Activated CD8-positive, alpha-beta T cell treated with anti-CD3 and anti-CD28 coated beads for 36 hours (primary cell): ENCODE measurements around the gene DTX3. TPM values are rescaled to one million over a fixed set of nuclear protein-coding genes. Genes with fewer than 3 reads are reported as not detected.

ENCODE experiments used
- ATAC-seq: fragments of 200-7000 bp; cut with Tn5 transposase; one replicate; pipeline ENCODE4 v1.10.0; 2021; ENCODE audit warnings: mild to moderate bottlenecking, moderate library complexity
- CTCF ChIA-PET: fragments of 350-600 bp; sonication (Branson Sonifier 250); formaldehyde crosslinking; loops from one replicate; lab custom pipeline; 2021; ENCODE audit warnings: antibody characterized with exemption; lab: Charles Lee
- POLR2A ChIA-PET: fragments of 350-600 bp; sonication (Branson Sonifier 250); formaldehyde crosslinking; loops from one replicate; lab custom pipeline; 2021; ENCODE audit warnings: antibody characterized with exemption; lab: Charles Lee
- DNase-seq: peaks from one replicate; pipeline ENCODE4 v3.0.0-alpha.2; 2020
- H3K27ac Mint-ChIP-seq: one replicate; pipeline ENCODE4 v1.8.0; 2021; ENCODE audit warnings: mild to moderate bottlenecking, mixed read lengths
- H3K27me3 Mint-ChIP-seq: one replicate; pipeline ENCODE4 v1.8.0; 2021; ENCODE audit warnings: mixed read lengths
- H3K36me3 Mint-ChIP-seq: one replicate; pipeline ENCODE4 v1.8.0; 2021; ENCODE audit warnings: low read depth, mixed read lengths
- H3K4me1 Mint-ChIP-seq: one replicate; pipeline ENCODE4 v1.8.0; 2021; ENCODE audit warnings: low read depth, mixed read lengths
- H3K4me3 Mint-ChIP-seq: one replicate; pipeline ENCODE4 v1.8.0; 2021; ENCODE audit warnings: mild to moderate bottlenecking, moderate library complexity, mixed read lengths
- H3K9me3 Mint-ChIP-seq: one replicate; pipeline ENCODE4 v1.8.0; 2021; ENCODE audit warnings: mixed read lengths
- intact Hi-C: fragments of 100-400 bp; cut with micrococcal nuclease; formaldehyde crosslinking; loops from one replicate; pipeline ENCODE4 v1.10.0; 2022
- total RNA-seq, 2 experiments: library from RNA; stranded (reverse); gene quantifications; one replicate each; pipeline ENCODE4 v1.2.3, GENCODE V29; 2021
- TF ChIP-seq, protein P1 (sequence below): fragments of 200-600 bp; IDR thresholded peaks from one replicate; pipeline ENCODE4 v1.8.0; 2022; ENCODE audit warnings: antibody characterized with exemption, mild to moderate bottlenecking

Gene DTX3
- total RNA-seq, 2 experiments from 2014 or later: 13.7 to 15.1 TPM

DNA sequence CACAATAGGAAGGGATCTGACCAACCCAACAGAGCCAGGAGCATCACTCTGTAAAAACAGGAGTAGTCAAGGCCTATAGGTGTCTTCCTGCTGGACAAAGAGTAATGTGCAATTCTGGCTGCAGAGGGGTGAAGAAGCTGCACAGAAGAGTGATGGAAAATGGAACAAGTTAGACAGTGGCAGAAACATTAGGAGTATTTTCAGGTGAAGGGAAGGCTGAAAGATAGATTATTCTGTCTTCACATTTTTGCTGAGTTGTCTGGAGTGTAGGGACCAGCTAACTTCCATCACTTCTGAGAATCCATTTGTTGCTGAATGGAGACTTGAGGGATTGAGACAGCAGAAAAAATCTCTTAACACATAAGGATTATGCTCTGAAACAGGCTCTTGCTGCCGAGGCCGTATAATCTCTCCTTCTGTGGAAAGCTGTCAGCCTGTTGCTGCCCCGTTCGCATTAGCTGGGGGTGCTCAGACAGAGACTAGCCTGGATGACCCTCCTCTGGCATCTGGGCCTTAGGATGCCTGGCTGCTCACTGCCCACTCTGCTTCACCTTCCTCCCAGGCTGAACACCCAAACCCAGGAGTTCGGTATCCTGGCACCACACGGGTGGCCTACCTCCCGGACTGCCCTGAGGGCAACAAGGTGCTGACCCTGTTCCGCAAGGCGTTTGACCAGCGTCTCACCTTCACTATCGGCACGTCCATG lies 3.5 kb downstream of the DTX3 start:
- DNase-seq: no peak
- ChIA-PET POLR2A (interaction anchor here (1.5 to 3.7 kb wide), 2 partner anchors 13 to 15 kb away, joined by 4 to 18 read pairs; partner anchors contain the start of gene PIP4K2C), CTCF (interaction anchor here (1.1 to 2.5 kb wide), 5 partner anchors 13 to 85 kb away, joined by 3 to 17 read pairs (median 5); partner anchors contain the start of gene B4GALNT1)
- Mint-ChIP-seq H3K4me1 (peaks cover 28% of the 10 kb centered on the region), H3K9me3 (no peaks in the 10 kb centered on the region), H3K36me3 (no peaks in the 10 kb centered on the region), H3K27ac (no peak overlapping the region), H3K27me3 (peaks cover 8% of the 10 kb centered on the region), H3K4me3 (no peak overlapping the region)
- intact Hi-C loops: no loop called here
- TF ChIP-seq, protein P1, sequence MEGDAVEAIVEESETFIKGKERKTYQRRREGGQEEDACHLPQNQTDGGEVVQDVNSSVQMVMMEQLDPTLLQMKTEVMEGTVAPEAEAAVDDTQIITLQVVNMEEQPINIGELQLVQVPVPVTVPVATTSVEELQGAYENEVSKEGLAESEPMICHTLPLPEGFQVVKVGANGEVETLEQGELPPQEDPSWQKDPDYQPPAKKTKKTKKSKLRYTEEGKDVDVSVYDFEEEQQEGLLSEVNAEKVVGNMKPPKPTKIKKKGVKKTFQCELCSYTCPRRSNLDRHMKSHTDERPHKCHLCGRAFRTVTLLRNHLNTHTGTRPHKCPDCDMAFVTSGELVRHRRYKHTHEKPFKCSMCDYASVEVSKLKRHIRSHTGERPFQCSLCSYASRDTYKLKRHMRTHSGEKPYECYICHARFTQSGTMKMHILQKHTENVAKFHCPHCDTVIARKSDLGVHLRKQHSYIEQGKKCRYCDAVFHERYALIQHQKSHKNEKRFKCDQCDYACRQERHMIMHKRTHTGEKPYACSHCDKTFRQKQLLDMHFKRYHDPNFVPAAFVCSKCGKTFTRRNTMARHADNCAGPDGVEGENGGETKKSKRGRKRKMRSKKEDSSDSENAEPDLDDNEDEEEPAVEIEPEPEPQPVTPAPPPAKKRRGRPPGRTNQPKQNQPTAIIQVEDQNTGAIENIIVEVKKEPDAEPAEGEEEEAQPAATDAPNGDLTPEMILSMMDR: no peak
- no peak for ATAC-seq

- H3K27ac Mint-ChIP-seq: no peak overlapping the region
- no peak for DNase-seq
- ATAC-seq: no peak
- ChIA-PET POLR2A (interaction anchor here (0.7 to 3.7 kb wide), 3 partner anchors 10 to 17 kb away, joined by 3 to 18 read pairs (median 4); partner anchors contain the start of gene PIP4K2C), CTCF (interaction anchor here (2.4 to 2.5 kb wide), 2 partner anchors 11 to 25 kb away, joined by 8 to 17 read pairs; no protein-coding TSS in a partner anchor)
- no peaks in the 10 kb centered on the region for H3K9me3 Mint-ChIP-seq
- no peaks in the 10 kb centered on the region for H3K36me3 Mint-ChIP-seq
- no peak overlapping the region for H3K4me3 Mint-ChIP-seq
- H3K27me3 Mint-ChIP-seq: peaks cover 10% of the 10 kb centered on the region
- intact Hi-C loops: no loop called here
- TF ChIP-seq, protein P1: no peak
- peaks cover 21% of the 10 kb centered on the region for H3K4me1 Mint-ChIP-seq
Observed at GRCh38 chr12:57609101-57609780, 4.6 kb downstream of the DTX3 start.

DNA sequence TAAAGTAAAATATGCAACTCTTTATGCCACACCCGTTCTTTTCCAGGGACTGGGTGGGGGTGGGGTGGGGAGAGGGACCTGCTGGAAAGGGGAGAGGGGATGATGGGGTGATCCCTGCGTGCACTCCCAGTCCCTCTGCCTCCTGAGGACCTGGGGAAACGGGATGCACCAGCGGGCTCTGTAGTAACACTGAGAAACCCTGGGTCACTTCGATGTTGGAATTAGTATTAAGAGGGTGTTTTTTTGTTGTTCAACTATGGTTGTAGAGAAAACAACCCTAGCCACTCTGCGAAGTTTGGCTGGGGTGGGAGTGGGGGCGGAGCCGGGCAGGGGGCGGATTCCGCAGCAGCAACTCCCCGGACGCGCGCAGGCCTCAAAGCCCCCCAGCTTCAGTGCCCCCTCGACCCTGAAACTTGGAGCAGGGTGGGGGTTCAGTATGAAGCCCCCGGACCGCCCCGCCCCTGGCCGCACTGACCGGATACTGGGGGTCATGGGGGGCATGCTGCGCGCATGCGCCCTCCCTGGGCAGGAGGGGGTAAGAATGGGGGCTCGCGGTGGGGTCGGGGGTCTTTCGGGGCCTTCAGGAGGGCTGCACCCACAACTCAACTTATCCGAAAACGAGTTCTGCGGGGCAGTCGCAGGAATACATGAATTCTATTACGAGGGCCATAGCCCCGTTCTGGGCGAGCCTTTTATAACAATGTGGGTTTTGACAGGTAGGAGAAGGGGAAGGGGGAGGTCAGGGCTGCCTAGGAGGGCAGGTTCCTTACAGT lies 5.3 kb downstream of the DTX3 start:
- TF ChIP-seq, protein P1: no peak
- no peak for ATAC-seq
- CTCF ChIA-PET: interaction anchor here (1.0 to 8.0 kb wide), 5 partner anchors 10 to 101 kb away, joined by 3 to 60 read pairs (median 8); no protein-coding TSS in a partner anchor
- H3K9me3 Mint-ChIP-seq: no peaks in the 10 kb centered on the region
- POLR2A ChIA-PET: interaction anchor here (0.7 to 3.7 kb wide), 4 partner anchors 10 to 93 kb away, joined by 3 to 18 read pairs (median 4); partner anchors contain the start of gene PIP4K2C
- H3K4me3 Mint-ChIP-seq: peak overlapping the region; percentile 70
- intact Hi-C loops: no loop called here
- peaks cover 20% of the 10 kb centered on the region for H3K4me1 Mint-ChIP-seq
- no peaks in the 10 kb centered on the region for H3K36me3 Mint-ChIP-seq
- no peak overlapping the region for H3K27ac Mint-ChIP-seq
- peaks cover 12% of the 10 kb centered on the region for H3K27me3 Mint-ChIP-seq
- DNase-seq: no peak

DNA sequence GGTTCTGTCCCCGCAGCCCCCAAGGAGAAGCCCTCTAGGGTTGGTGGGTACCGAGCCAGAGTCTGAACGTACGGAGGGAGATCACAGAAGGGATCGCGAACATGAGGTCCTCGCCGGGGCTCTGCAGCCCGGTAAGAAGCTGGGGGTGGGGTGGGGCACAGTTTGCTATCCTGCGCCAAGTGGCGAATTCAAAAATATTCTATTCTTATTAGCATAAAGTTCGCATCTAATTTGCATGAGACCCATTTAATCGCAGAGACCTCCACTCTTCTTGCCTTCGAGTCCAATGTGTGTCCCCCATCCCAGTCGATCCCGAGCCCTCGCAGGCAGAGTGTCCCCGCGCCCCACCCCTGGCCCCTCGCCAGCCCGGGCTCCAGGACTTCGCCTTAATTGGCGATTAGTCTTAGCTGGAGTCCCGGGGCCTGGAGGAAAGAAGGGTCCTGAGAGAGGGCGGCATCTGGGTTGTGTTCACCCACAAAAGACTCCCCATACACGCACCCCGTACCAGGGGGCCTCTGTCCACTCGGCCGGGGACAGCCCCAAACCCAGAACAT lies 6.0 kb downstream of the DTX3 start:
- ATAC-seq (peak; percentile 32), DNase-seq (peak; percentile 30)
- intact Hi-C loops: no loop called here
- Mint-ChIP-seq H3K27me3 (peaks cover 12% of the 10 kb centered on the region), H3K36me3 (no peaks in the 10 kb centered on the region), H3K9me3 (no peaks in the 10 kb centered on the region), H3K27ac (no peak overlapping the region), H3K4me1 (peaks cover 15% of the 10 kb centered on the region), H3K4me3 (peak overlapping the region; percentile 70)
- CTCF ChIA-PET: interaction anchor here (0.7 to 8.0 kb wide), 6 partner anchors 10 to 100 kb away, joined by 3 to 60 read pairs (median 4); partner anchors contain the start of gene PIP4K2C
- POLR2A ChIA-PET: interaction anchor here (0.7 to 3.7 kb wide), 4 partner anchors 10 to 93 kb away, joined by 3 to 18 read pairs (median 4); partner anchors contain the start of gene PIP4K2C
- TF ChIP-seq, protein P1: no peak
